PC-9 (cell line): ENCODE results near the gene TRH.

ENCODE experiments used
- EZH2 ChIP-seq: fragments of 200-600 bp; sonication (generic); IDR thresholded peaks from 2 replicates; pipeline ENCODE4 v1.8.0; 2017; ENCODE audit warnings: antibody characterized with exemption, low read depth
- TF ChIP-seq, protein P1 (sequence below): fragments of 200-600 bp; sonication (generic); conservative IDR thresholded peaks from 2 replicates; pipeline ENCODE4 v1.6.1; 2017; ENCODE audit warnings: mixed run types, antibody characterized with exemption, mild to moderate bottlenecking, moderate library complexity

DNA sequence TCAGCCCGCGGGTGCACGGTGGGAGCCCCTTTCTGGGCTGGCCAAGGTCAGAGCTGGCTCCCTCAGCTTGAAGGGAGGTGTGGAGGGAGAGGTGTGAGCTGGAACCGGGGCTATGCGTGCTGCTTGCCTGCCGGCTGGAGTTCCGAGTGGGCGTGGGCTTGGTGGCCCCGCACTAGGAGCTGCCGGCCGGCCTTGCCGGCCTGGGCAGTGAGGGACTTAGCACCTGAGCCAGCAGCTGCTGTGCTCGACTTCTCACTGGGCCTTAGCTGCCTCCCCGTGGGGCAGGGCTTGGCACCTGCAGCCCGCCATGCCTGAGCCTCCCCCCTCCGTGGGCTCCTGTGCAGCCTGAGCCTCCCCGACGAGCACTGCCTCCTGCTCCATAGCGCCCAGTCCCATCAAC, 36.0 kb downstream of the TRH start:
- TF ChIP-seq, protein P1, sequence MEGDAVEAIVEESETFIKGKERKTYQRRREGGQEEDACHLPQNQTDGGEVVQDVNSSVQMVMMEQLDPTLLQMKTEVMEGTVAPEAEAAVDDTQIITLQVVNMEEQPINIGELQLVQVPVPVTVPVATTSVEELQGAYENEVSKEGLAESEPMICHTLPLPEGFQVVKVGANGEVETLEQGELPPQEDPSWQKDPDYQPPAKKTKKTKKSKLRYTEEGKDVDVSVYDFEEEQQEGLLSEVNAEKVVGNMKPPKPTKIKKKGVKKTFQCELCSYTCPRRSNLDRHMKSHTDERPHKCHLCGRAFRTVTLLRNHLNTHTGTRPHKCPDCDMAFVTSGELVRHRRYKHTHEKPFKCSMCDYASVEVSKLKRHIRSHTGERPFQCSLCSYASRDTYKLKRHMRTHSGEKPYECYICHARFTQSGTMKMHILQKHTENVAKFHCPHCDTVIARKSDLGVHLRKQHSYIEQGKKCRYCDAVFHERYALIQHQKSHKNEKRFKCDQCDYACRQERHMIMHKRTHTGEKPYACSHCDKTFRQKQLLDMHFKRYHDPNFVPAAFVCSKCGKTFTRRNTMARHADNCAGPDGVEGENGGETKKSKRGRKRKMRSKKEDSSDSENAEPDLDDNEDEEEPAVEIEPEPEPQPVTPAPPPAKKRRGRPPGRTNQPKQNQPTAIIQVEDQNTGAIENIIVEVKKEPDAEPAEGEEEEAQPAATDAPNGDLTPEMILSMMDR: no peak
- TF ChIP-seq EZH2: no peak
